ENCODE data around the gene PKP4.
A peak's percentile ranks its signal among the peaks of the same experiment; 100 is the strongest.

Gene PKP4

DNA sequence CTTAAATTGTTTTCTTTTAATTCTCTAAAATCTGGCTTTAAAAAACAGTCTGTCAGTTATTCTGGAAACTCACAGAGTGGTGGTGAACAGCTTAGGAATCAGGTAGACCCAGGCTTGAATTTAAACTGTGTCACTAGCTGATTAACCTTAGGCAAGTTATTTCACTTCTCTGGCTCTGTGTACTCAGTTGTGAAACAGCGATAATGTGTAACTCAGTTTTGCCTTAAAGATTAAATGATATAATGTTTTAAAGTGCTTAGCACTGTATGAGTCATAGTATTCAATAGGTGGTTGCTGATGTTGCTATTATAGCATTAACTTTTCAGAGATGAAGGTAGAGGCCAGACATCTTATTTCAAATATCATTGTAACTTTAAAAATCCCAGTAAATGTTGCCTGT, 40.7 kb downstream of the PKP4 start:
- no peak for DNase-seq

DNA sequence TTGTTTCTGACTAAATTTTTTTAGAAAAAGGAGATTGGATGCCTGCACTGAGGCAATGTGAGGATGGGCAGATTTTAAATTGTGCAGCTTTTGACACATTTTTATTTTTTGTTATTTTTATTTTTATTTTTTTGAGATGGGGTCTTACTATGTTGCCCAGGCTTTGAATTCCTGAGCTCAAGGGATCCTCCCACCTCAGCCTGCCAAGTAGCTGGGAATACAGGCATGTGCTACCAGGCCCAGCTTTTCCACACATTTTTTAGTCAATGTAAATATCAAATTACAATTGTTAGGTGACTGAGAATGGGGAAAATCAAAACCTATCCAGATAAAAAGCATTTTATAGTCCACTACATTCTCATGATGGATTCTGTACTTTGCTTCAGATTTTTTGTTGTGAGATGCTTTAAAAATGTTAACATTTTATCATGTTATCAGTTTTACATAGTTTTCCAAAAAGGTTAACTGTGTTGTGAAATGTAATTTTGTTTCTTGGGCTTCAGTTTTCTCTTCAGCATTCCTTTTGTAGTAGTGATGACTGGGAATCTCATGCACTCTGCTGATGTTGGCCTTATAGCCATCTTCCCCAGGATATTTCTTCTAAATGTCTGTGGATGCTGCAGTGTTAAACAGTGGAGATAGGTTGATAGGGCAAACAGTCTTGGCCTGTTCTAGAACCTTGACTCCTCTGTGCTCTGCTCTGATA, 41.4 kb downstream of the PKP4 start:
- DNase-seq, result no peak

DNA sequence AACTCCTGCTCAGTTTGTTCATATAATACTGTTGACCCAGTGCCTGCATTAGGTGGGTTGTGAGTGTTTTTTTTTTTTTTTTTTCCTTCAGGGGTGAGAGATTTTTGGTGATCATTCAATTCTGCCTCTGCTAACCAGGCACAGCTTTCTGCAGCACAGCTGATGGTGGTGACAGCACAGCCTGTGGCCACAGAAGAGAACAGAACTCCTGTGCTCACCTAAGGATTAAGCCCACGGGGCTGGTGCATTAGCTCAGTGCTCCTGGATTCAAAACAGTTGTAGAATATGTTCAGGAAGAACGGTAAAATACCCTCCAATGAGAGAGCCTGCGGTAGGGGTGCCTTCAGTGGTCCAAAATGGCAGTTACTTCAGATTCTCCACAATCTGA, 42.0 kb downstream of the PKP4 start:
- no peak for DNase-seq

DNA sequence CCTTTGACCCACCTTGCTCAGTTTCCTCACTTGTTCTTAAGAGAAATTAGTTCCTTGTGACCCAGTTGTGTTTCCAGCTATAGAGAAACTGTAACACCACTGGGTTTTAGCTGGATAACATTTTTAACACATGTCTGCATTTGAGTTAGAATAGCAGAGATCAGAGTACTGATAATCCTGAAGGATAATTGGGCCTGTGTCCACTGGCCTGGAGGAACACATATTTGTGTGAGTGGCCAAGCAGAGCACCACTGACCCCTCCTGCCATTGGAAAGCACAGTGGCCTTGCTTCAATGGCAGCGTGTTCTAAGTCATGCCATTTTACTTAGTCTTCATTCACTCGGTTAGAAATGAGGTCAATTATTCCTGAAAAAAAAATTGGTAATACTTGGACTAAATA, 42.6 kb downstream of the PKP4 start:
- DNase-seq, result no peak

DNA sequence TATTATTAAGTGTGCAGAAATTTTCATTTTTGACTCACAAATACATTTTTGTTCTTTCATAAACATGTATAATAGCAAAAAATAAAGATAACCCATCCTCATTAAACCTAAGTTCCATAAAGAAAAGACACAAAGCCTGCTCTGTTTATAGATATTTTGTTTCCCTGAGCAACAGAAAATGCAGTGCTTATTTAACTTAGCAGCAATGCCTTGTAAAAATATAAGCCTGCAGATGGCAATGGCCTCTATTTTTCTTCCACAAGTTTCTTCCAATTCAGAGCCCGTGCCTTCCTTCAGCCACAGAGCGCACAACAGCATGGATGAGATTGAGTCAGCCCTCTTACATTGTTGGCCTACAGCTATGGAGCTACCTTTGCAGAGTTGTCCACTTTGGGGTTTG, 43.6 kb downstream of the PKP4 start:
- no peak for DNase-seq

DNA sequence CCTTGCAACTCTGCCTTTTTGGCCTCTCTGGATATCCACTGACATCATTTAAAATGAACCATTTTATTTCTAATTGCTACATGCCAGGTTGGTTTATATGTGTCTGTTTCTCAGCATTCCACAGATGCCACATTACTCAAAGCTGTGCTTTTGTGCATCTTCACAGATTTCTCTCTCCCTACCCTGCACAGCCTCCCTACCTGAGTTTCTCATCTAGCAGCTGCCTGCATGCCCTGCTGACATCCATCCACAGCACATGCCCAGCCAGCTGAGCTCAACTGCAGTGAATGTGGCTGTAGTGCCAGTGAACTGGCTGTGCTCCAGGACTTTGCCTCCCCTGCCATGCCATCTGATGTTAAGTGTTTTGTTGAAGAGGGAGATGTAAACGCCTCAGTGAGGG, 44.5 kb downstream of the PKP4 start:
- peak in 11 of 14 donors; percentile 12 to 49 (median 25) for DNase-seq

DNA sequence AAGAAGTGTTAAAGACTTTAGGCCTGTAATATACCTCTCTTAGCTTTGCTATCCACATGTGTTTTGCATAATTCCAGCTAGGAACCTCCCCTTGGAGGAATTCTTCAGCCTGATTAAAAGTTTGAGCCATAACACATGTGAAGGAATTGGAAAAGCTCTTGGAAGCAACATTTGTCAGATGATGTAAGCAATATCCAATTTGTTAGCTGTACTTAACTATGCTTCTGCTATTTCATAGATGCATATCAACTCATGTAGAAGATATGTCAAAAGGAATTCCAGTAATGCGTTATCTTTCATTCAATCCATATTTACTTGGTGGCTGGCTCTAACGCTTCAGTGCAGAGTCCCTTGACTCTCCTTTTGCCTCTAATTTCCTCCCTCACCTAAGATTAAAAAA, 46.2 kb downstream of the PKP4 start:
- DNase-seq, result no peak

DNA sequence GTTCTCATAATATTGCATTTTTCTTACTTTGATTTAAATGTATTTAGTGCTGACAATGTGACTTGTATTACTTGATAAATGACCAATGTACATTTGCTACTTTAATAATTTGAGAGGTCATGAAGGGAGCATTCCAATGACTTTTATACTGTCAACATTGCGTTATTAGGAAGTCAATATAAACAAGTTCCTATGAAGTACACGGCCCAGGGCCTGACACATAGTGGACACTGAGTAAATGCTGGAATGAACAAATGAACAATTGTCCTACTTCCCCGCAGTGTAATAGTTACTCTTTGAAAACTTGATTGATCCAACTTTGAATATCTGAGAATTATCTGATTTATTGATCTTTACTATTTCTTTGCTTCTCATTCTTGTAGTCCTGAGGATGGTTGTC, 47.3 kb downstream of the PKP4 start:
- DNase-seq, result no peak

DNA sequence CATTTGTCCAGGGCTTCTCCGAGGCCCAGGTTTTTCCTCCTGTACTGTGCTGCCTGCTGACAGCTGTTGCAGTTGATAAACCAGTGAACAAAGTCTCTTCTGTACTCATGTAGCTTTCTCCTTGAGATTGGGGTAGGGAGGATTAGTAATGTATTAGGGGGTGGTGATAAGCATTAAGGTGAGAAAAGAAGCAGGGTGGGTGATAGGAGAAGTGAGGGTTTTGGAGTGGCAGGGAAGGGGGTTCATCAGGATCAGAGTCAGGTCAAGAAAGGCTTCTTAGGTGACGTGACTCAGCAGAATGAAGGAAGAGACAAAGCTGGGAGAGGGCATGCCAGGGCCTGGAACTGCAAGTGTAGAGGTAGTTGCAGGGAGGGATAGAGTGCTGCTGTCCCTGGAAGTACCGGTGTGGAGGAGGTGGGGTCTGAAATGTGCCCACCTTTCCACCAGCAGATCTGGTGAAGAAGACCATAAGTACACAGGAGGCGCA, 48.7 kb downstream of the PKP4 start:
- DNase-seq, result no peak

DNA sequence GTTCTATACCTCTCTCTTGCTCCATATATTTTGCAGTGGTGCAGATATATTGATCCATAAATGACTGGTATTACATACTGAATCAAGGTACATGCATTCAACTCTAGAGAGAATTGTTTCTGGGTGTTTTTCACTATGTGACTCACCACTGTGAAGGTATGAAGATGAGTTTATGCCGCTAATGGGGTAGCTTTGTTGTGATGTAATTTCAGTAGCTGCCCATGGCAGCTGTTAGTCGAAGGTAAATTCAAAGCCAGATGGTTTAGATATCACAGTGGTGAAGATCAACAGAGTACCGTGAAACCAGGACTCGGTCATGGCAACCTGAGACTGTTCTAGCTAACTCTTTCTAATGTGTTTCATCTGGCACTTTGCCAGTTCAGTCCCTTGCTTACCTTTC, 50.4 kb downstream of the PKP4 start:
- DNase-seq, result no peak

DNA sequence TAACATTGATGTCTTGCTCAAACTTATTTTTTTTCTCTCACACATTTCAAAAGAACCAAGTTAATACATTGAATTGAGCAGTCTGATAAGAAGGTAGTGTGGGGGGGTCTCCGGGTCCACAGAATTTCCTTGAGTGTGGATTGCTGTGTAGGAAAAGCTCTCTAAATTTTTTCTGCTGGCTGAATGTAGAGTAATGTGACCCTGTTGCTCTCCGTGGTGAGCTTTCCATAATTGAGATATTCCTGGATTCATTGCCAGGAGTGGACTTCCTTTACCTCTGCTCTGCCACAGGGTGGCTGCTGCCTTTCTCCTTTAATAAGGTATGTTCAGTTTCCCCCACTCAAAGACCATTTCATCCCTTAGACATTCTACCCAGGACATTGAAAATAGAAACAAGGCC, 50.9 kb downstream of the PKP4 start:
- DNase-seq, result no peak

DNA sequence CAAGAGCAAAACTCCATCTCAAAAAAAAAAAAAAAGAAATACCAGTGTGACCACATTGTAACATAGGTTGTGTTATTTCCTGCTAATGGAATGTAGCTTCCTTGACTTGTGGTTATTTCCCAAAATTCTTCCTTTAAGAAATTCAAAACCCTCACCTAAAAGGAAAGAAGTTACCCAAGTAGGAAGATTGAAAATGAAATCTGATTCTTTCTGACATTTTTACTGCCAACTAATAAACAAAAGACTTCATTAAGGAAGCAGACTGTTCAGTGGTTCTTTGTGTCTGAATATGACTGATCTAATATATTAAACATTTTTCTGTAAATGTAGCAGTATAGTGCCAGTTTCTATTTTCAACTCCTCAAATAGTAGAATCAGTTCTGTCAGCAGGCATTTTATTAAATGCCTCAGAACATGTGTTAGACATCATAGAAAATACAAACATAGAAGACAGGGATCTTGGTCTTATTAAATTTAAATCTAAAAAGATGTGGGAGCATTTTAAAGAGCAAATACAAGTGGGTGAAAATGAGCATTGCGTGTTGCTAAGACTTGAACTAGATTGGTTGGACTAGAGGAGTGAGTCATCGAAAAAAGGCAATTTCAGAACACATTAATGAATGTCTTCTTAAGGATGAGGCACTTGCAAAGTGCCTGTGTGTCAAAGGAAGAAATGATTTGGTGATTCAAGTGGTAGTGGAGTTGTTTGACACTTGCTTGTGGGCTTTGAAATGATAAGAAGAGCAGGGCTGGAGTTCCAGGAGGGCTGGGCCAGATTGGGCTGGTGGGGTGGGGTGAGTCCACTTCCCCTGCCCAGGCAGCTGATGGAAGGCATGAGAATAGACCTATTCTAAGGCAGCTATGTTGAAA, 53.4 kb downstream of the PKP4 start:
- no peak for DNase-seq

DNA sequence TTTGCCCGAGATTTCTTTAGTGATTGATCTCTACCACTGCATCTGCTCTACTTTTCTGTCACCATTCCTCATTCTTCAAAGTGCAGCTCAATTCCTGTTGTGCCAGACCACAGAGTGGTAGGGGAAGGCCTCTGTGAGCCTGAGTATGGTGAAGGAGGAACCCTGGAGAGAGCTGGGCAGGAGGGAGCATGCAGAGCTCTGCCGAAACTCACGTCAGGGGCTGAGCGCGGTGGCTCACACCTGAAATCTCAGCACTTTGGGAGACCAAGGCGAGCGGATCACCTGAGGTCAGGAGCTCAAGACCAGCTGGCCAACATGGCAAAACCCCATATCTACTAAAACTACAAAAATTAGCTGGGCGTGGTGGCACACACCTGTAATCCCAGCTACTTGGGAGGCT, 54.1 kb downstream of the PKP4 start:
- DNase-seq, result no peak

DNA sequence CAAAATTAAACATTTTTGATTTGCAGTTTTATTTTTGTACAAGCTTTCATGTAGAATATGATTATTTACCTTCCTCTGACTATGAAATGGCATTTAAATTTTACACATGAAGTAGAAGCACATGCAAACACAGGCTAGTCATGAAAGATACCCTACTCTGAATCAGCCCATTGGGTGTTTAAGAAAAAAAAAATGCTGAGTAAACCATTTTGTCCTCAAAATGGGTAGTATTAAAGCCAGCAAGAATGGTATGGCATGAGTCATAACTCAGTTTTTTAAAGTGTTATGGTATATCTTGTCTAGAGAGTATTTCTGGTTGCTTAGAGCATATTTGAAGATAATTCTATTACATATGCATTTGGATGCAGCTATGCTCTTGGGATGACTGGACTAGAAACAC, 55.0 kb downstream of the PKP4 start:
- no peak for DNase-seq

DNA sequence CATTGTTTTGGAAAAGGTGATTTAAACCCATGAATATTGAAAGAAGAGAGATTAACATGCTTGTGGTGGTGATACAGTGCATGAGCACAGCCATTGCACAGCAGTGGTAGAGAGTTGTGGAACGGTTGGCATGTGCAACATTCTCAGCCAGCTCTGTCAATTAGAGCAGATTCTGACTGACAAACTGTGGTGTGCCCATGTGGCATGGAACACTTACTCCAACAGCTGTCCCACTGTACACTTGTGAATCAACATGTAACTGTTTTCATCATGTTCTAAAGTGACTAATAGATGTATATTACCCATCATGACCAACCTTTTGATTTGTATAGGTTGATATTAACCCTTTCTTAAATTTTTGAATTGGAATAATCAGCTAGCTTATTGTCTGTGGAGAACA, 55.6 kb downstream of the PKP4 start:
- no peak for DNase-seq

DNA sequence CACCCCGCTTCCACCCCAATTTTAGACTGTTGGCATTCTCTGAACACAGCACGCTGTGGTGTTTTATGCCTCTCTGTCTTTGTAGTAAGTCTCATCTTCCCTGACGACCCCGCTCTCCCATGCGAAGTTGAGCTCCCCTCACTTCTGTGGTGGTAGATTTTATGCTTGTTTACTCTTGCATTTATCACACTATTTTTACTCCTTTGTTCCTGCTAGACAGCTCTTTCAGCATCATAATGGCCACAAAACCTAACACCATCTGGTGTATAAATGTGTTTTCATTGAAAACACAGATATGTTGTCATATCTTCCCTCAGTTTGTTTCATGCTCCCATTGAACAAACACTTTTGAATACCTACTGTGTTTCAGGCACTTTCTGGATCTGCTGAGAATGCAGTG, 57.1 kb downstream of the PKP4 start:
- no peak for DNase-seq

DNA sequence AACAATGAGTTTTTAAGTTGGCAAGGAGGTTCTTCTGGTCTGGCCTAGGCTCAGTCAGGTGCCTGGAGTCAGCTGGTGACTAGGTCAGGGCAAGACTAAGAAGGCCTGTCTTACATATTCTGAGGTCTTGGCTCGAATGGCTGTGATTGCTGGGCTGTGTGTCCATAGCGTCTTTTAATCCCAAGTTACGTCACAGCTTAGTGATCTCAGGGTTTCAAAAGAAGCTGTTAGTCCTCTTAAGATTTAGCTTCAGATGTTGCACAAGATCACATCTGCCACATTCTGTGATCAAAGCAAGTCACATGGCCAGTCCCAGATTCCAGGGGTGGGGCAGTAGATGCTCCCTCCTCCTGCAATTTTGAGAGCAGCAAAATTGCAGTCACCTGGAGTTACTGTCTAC, 61.3 kb downstream of the PKP4 start:
- no peak for DNase-seq

DNA sequence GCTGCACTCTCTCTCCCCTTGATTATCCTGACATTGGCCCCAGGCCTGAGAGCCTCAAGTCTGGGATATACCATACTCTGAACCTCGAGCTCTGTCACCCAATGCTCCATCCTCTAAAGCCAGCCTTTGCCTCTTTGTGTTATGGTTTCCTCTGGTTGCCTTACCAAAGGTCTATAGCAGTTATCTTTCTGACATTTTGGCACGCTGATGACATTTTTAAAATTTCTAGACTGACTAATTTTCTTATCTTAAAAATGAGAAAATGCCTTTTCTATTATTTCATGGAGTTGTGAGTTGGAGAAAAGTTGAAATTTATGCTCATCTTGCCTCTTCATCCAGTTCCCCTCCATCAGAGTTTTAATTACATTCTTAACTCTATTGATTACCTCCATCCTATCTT, 62.7 kb downstream of the PKP4 start:
- no peak for DNase-seq

DNA sequence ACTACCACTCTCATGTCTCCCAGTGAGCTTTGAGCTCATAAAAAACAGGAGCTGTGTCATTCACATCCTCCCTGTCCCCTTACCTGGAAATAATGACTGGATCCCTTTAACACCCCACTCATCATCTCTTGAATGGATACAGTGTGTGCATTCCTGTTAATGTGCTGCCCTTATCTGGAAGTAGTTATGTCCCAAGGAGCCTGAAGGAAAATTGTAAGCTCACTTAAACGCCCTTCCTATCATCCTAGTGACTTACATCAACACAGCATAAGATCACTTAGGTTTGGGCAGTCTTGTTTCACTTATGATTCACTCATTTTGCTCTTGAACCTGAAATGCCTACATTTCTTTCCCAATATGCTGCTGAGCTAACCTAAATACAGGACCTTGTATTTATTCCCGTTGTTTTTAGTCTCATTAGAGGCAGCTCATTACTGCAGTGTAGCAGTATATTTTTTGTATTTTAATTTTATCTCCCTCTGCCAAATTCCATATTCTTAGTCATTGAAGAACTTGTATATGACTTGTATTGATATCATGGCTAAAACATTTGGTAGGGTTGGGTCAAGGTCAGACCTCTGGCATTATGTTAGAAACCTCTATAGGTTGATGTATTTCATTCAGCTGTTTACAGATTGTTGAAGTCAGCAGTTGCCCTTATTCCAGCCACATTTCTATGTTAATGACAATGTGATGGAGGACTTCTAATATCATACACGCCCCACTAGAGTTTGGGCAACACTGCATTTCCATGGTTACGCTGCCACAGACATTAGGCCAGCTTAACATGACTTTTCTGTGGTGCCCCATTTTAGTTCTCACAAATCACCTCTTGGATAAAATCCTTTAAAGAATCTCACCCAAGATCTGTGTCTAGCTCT, 72.9 kb downstream of the PKP4 start:
- DNase-seq, result no peak

DNA sequence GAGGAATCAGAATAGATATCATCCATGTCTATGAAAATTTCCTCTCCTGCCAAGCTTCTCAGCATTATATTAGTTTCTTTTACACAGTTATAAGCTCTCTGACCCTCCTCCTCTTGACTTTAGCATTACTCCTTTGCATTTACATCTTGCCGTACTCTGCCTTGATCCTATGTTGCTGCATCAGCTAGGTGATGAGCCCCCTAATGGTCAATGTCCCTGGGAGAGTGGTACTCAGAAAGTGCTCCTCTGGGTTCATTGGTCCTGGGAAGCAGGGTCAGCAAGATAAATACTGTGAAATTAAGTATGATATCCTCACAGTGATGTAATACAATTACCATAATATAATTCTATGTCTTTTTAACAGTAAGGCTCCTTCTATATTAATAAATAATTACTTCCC, 74.1 kb downstream of the PKP4 start:
- DNase-seq, result no peak

DNA sequence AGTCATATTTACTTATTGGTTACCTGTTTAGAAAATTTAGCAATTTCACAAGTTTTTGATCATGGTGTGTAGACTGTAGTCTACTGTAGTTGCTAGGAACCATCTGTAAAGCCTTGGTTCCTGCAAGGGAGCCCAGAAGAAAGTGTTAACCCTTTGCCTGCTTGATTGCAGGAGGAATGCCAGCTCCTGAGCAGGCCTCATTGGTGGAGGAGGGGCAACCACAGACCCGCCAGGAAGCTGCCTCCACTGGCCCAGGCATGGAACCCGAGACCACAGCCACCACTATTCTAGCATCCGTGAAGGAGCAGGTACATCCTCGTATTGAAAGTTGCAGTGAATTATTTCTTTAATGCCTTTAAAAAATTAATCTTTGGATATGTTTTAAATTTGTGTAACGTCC, 76.3 kb downstream of the PKP4 start:
- DNase-seq, result no peak

DNA sequence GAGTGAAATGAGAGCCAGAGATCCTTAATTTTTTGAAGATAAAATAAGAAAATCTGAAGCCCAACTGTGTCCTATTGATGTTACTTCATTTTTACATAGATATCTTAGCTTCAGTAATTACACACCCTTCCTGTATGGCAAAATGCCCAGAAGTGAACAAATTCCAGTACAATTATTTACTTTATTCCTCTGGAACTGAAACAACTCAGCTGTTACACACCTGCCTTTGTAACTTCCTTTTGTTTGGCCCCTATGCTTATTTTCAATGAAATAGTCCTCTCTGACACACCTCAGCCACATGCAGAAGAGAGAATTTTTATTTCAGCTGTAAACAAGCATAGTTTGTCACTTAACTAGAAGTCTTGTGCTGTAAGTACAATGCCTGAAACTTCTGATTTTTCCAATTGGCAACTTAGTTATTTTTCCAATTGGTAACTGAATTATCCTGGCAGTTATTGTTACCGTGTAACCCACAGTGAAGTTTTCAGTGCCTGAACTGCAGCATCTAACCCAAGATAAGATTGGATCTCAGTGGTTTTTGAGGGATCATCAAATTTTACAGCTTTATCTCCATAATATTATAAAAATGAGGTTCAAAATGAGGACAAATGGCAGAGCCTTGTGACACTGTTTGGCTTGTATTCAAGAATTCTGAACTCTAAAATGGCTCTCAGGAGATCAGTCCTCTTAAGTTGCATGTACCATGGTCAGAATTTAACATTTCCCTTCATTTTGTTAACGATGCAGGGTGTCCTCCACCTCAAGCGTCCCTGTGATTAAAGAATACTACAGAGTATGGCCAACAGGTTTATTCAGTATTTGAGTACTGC, 82.6 kb downstream of the PKP4 start:
- no peak for DNase-seq

All from C1 segment of cervical spinal cord (tissue), 14 donors.